Upper lobe of right lung (tissue), 1 donor: ENCODE results near the gene RHBDD2. TPM values are rescaled to one million over a fixed set of nuclear protein-coding genes. Genes with fewer than 3 reads are reported as not detected.

Source experiments
- ATAC-seq: fragments of 200-7000 bp; cut with Tn5 transposase; one replicate; pipeline ENCODE4 v1.9.1; 2020; ENCODE audit warnings: mild to moderate bottlenecking, moderate library complexity
- DNase-seq: peaks from one replicate; pipeline ENCODE4 v3.0.0-alpha.2; 2020
- H3K27ac ChIP-seq: fragments of 200-600 bp; one replicate; pipeline ENCODE4 v1.8.0; 2022
- H3K27me3 ChIP-seq: fragments of 200-600 bp; one replicate; pipeline ENCODE4 v1.8.0; 2022; ENCODE audit warnings: mild to moderate bottlenecking
- H3K36me3 ChIP-seq: fragments of 200-600 bp; one replicate; pipeline ENCODE4 v1.8.0; 2022
- H3K4me1 ChIP-seq: fragments of 200-600 bp; one replicate; pipeline ENCODE4 v1.8.0; 2022
- H3K4me3 ChIP-seq: fragments of 200-600 bp; one replicate; pipeline ENCODE4 v1.8.0; 2022; ENCODE audit warnings: mild to moderate bottlenecking
- H3K9me3 ChIP-seq: fragments of 200-600 bp; one replicate; pipeline ENCODE4 v1.8.0; 2022
- CTCF ChIP-seq: fragments of 200-600 bp; IDR thresholded peaks from one replicate; pipeline ENCODE4 v1.8.0; 2022; ENCODE audit warnings: antibody characterized with exemption
- intact Hi-C: fragments of 100-400 bp; cut with DNase I; formaldehyde crosslinking; loops from one replicate; pipeline ENCODE4 v1.11.0; 2022
- microRNA-seq: library from miRNA; unstranded; fragments of <30 nt; microRNA quantifications from one replicate; pipeline ENCODE4 v1.2.0, GENCODE V29; 2020; ENCODE audit warnings: borderline microRNAs expressed
- total RNA-seq: library from RNA; stranded (reverse); fragmentation: NEBNext Ultra II Directional; extraction: Animal tissue kit (Norgen Biotek cat#: 25700); gene quantifications from one replicate; pipeline ENCODE4 v1.2.1, GENCODE V29; 2021
- donor health status: DM: no; HTN: yes; CAD: no; lungs with severe emphysema.

RHBDD2 gene
- total RNA-seq, 1 donor from 2014 or later, result 68.6 TPM

GRCh38 chr7:75925717-75926435, 47.0 kb downstream of the RHBDD2 start:
- ATAC-seq (no peak), DNase-seq (no peak)
- Histone ChIP-seq H3K27ac (no peak overlapping the region), H3K4me3 (no peak overlapping the region), H3K9me3 (no peaks in the 10 kb centered on the region), H3K36me3 (no peaks in the 10 kb centered on the region), H3K27me3 (no peaks in the 10 kb centered on the region), H3K4me1 (no peaks in the 10 kb centered on the region)
- intact Hi-C loops, result no loop called here
- TF ChIP-seq CTCF, result no peak

- DNase-seq, result no peak
- no peak overlapping the region for H3K27ac ChIP-seq
- no peak for ATAC-seq
- no peak overlapping the region for H3K4me3 ChIP-seq
- H3K27me3 ChIP-seq, result no peaks in the 10 kb centered on the region
- no peaks in the 10 kb centered on the region for H3K4me1 ChIP-seq
- no peaks in the 10 kb centered on the region for H3K36me3 ChIP-seq
- no peak for TF ChIP-seq CTCF
- H3K9me3 ChIP-seq, result no peaks in the 10 kb centered on the region
- intact Hi-C loops, result no loop called here
These were observed 49.7 kb downstream of the RHBDD2 start for GRCh38 chr7:75928568-75928914.

- intact Hi-C loops, result no loop called here
These were observed 52.8 kb downstream of the RHBDD2 start for GRCh38 chr7:75931680-75932079.

GRCh38 chr7:75937958-75938786, 59.3 kb downstream of the RHBDD2 start:
- DNase-seq (peak; percentile 78), ATAC-seq (peak; percentile 71)
- Histone ChIP-seq H3K4me3 (no peak overlapping the region), H3K36me3 (no peaks in the 10 kb centered on the region), H3K4me1 (peaks cover 11% of the 10 kb centered on the region), H3K27ac (no peak overlapping the region), H3K9me3 (no peaks in the 10 kb centered on the region), H3K27me3 (no peaks in the 10 kb centered on the region)
- intact Hi-C loops, result no loop called here
- TF ChIP-seq CTCF, result no peak

More at GRCh38 chr7:75931680-75932079, 52.8 kb downstream of the RHBDD2 start:
- no peaks in the 10 kb centered on the region for H3K9me3 ChIP-seq
- ATAC-seq, result no peak
- no peak for DNase-seq
- H3K27ac ChIP-seq, result no peak overlapping the region
- TF ChIP-seq CTCF, result no peak
- no peak overlapping the region for H3K4me3 ChIP-seq
- H3K27me3 ChIP-seq, result no peaks in the 10 kb centered on the region
- H3K36me3 ChIP-seq, result no peaks in the 10 kb centered on the region
- H3K4me1 ChIP-seq, result no peaks in the 10 kb centered on the region

Small RNA genes within 50 kb of the gene (microRNA-seq; reads per million reads assigned to microRNA genes)
- gene MIR4651, result not detected

Other genes starting within 250 kb of the RHBDD2 start
- gene HIP1, start 140.1 kb upstream of the RHBDD2 start, total RNA-seq, result 86.2 TPM
- gene CCL26, start 106.8 kb upstream of the RHBDD2 start, total RNA-seq, result 1.2 TPM
- gene CCL24, start 65.2 kb upstream of the RHBDD2 start, total RNA-seq, result 4.8 TPM
- 232 TPM for gene POR, start 36.1 kb downstream of the RHBDD2 start, total RNA-seq
- 43.9 TPM for gene TMEM120A, start 115.6 kb downstream of the RHBDD2 start, total RNA-seq
- gene STYXL1, start 169.0 kb downstream of the RHBDD2 start, total RNA-seq, result 20.9 TPM
- 106 TPM for gene MDH2, start 169.1 kb downstream of the RHBDD2 start, total RNA-seq